H9 (cell line): ENCODE measurements around the gene OR2F2. TPM values are rescaled to one million over a fixed set of nuclear protein-coding genes. Genes with fewer than 3 reads are reported as not detected.

Experiments
- DNase-seq: peaks from one replicate; pipeline ENCODE4 v3.0.0-alpha.2; 2017
- H2AFZ ChIP-seq: one replicate; pipeline ENCODE4 v1.6.1; 2013; ENCODE audit warnings: mild to moderate bottlenecking, low read length, control low read depth, moderate library complexity
- H2AK5ac ChIP-seq: 2 replicates; pipeline ENCODE4 v1.6.1; 2013; ENCODE audit warnings: low read length, control low read depth, mixed read lengths; ENCODE audit not compliant: insufficient read length
- H2BK120ac ChIP-seq: one replicate; pipeline ENCODE4 v1.6.1; 2013; ENCODE audit warnings: low read depth, mild to moderate bottlenecking, low read length, control low read depth, inconsistent platforms; ENCODE audit not compliant: poor library complexity, severe bottlenecking
- H2BK12ac ChIP-seq: 2 replicates; pipeline ENCODE4 v1.6.1; 2013; ENCODE audit warnings: low read length, control low read depth, mixed read lengths, low read depth; ENCODE audit not compliant: insufficient read length
- H2BK15ac ChIP-seq: 2 replicates; pipeline ENCODE4 v1.6.1; 2013; ENCODE audit warnings: low read depth, low read length, control low read depth
- H2BK20ac ChIP-seq: one replicate; pipeline ENCODE4 v1.6.1; 2013; ENCODE audit warnings: low read depth, mild to moderate bottlenecking, low read length, control low read depth, inconsistent platforms; ENCODE audit not compliant: poor library complexity, severe bottlenecking
- H2BK5ac ChIP-seq: 2 replicates; pipeline ENCODE4 v1.6.1; 2013; ENCODE audit warnings: low read length, control low read depth, mixed read lengths; ENCODE audit not compliant: insufficient read length
- H3K14ac ChIP-seq: 2 replicates; pipeline ENCODE4 v1.6.1; 2013; ENCODE audit warnings: low read length, control low read depth; ENCODE audit not compliant: insufficient read depth
- H3K18ac ChIP-seq: 2 replicates; pipeline ENCODE4 v1.6.1; 2013; ENCODE audit warnings: low read depth, mild to moderate bottlenecking, mixed read lengths, low read length, control low read depth; ENCODE audit not compliant: insufficient read length
- H3K23ac ChIP-seq: 2 replicates; pipeline ENCODE4 v1.6.1; 2013; ENCODE audit warnings: low read length, control low read depth, mixed read lengths, low read depth; ENCODE audit not compliant: insufficient read length
- H3K23me2 ChIP-seq: 2 replicates; pipeline ENCODE4 v1.6.1; 2013; ENCODE audit warnings: low read depth, mild to moderate bottlenecking, mixed read lengths, low read length, control low read depth; ENCODE audit not compliant: insufficient read length, poor library complexity, severe bottlenecking
- H3K27ac ChIP-seq: 2 replicates; pipeline ENCODE4 v1.5.1; 2013; ENCODE audit warnings: low read length, control low read depth, mixed read lengths, low read depth; ENCODE audit not compliant: insufficient read length
- H3K27me3 ChIP-seq: 2 replicates; pipeline ENCODE4 v1.6.1; 2013; ENCODE audit warnings: low read length, control low read depth, inconsistent platforms; ENCODE audit not compliant: insufficient read depth
- H3K4ac ChIP-seq: 2 replicates; pipeline ENCODE4 v1.6.1; 2013; ENCODE audit warnings: low read depth, mild to moderate bottlenecking, control low read depth, inconsistent platforms, low read length, moderate library complexity
- H3K4me1 ChIP-seq: 2 replicates; pipeline ENCODE4 v1.6.1; 2013; ENCODE audit warnings: low read length, control low read depth, inconsistent platforms; ENCODE audit not compliant: insufficient read depth
- H3K4me2 ChIP-seq: 2 replicates; pipeline ENCODE4 v1.6.1; 2013; ENCODE audit warnings: low read length, control low read depth, mixed read lengths; ENCODE audit not compliant: insufficient read length, insufficient read depth
- H3K56ac ChIP-seq: 2 replicates; pipeline ENCODE4 v1.6.1; 2013; ENCODE audit warnings: low read depth, mild to moderate bottlenecking, mixed read lengths, low read length, control low read depth; ENCODE audit not compliant: insufficient read length
- H3K79me1 ChIP-seq: 2 replicates; pipeline ENCODE4 v1.6.1; 2013; ENCODE audit warnings: low read depth, mild to moderate bottlenecking, moderate library complexity, low read length, control low read depth, inconsistent platforms; ENCODE audit not compliant: insufficient read depth, poor library complexity, severe bottlenecking
- H3K79me2 ChIP-seq: 2 replicates; pipeline ENCODE4 v1.6.1; 2013; ENCODE audit warnings: low read length, control low read depth, inconsistent platforms; ENCODE audit not compliant: insufficient read depth
- H3K9ac ChIP-seq: 2 replicates; pipeline ENCODE4 v1.6.1; 2013; ENCODE audit warnings: low read length, control low read depth, mixed read lengths; ENCODE audit not compliant: insufficient read length; ENCODE audit errors: extremely low read depth
- H3K9me3 ChIP-seq: one replicate; pipeline ENCODE4 v1.6.1; 2013; ENCODE audit warnings: low read depth, low read length, inconsistent platforms; ENCODE audit not compliant: control insufficient read depth
- H3T11ph ChIP-seq: one replicate; pipeline ENCODE4 v1.6.1; 2013; ENCODE audit warnings: mild to moderate bottlenecking, low read length, control low read depth, inconsistent platforms
- H4K20me1 ChIP-seq: one replicate; pipeline ENCODE4 v1.6.1; 2013; ENCODE audit not compliant: control insufficient read depth, insufficient read length, insufficient read depth
- H4K5ac ChIP-seq: 2 replicates; pipeline ENCODE4 v1.6.1; 2013; ENCODE audit warnings: low read depth, mild to moderate bottlenecking, mixed read lengths, low read length, control low read depth; ENCODE audit not compliant: insufficient read length
- H4K8ac ChIP-seq: replicated peaks from 2 replicates; pipeline ENCODE4 v1.6.1; 2013; ENCODE audit warnings: low read length, control low read depth, mixed read lengths, low read depth; ENCODE audit not compliant: insufficient read length
- H4K91ac ChIP-seq: 2 replicates; pipeline ENCODE4 v1.6.1; 2013; ENCODE audit warnings: low read depth, mild to moderate bottlenecking, moderate library complexity, mixed read lengths, low read length, control low read depth; ENCODE audit not compliant: insufficient read length
- H3K27ac Mint-ChIP-seq, 3 experiments: 2 replicates in 2 of 3; 3 replicates in 1 of 3; pipeline ENCODE4 v1.8.0; 2020 to 2021; ENCODE audit warnings: mixed read lengths in 3 of 3, mild to moderate bottlenecking in 1 of 3, moderate library complexity in 1 of 3
- H3K27me3 Mint-ChIP-seq: 2 replicates; pipeline ENCODE4 v1.8.0; 2021; ENCODE audit warnings: low read depth, mild to moderate bottlenecking, moderate library complexity, mixed read lengths
- H3K36me3 Mint-ChIP-seq, 3 experiments: 2 replicates in 2 of 3; 3 replicates in 1 of 3; pipeline ENCODE4 v1.8.0; 2020 to 2021; ENCODE audit warnings: low read depth in 3 of 3, mixed read lengths in 3 of 3; ENCODE audit not compliant: insufficient read depth in 1 of 3
- H3K4me1 Mint-ChIP-seq, 2 experiments: 2 replicates each; pipeline ENCODE4 v1.8.0; 2020; ENCODE audit warnings: mixed read lengths in 2 of 2
- H3K4me3 Mint-ChIP-seq, 2 experiments: 2 replicates in 1 of 2; 3 replicates in 1 of 2; pipeline ENCODE4 v1.8.0; 2020 to 2021; ENCODE audit warnings: mild to moderate bottlenecking in 2 of 2, mixed read lengths in 2 of 2, moderate library complexity in 1 of 2
- H3K9me3 Mint-ChIP-seq, 2 experiments: 2 replicates in 1 of 2; 3 replicates in 1 of 2; pipeline ENCODE4 v1.8.0; 2020; ENCODE audit warnings: mild to moderate bottlenecking in 2 of 2, mixed read lengths in 2 of 2, moderate library complexity in 1 of 2
- CTCF ChIP-seq: fragments of 200-600 bp; sonication (generic); conservative IDR thresholded peaks from 3 replicates; pipeline ENCODE4 v1.8.0; 2021; ENCODE audit warnings: antibody characterized with exemption, mild to moderate bottlenecking
- WGBS: extraction: QIAGEN DNeasy Blood & Tissue Kit; methylation state at CpG from one replicate; pipeline ENCODE4 v1.1.7; 2013; ENCODE audit warnings: missing lambda C conversion rate, low lambda C conversion rate, mixed read lengths; ENCODE audit not compliant: insufficient read length; ENCODE audit errors: extremely low coverage; 5-methylcytosine and 5-hydroxymethylcytosine counted together
- total RNA-seq: library from RNA; stranded (reverse); gene quantifications from 2 replicates; pipeline ENCODE4 v1.2.1, GENCODE V29; 2021

The OR2F2 gene
- total RNA-seq, 1 experiment from 2014 or later, result not detected

GRCh38 chr7:143974459-143974858 is 39.4 kb downstream of the OR2F2 start:
- WGBS, result no CpG with 5 or more reads among the region's 4 CpGs
- Mint-ChIP-seq H3K4me1 (no peaks in the 10 kb centered on the region), H3K27me3 (no peaks in the 10 kb centered on the region), H3K9me3 (peaks cover 5 to 10% of the 10 kb centered on the region in 2 experiments; a peak in 2 of 5 replicates), H3K36me3 (no peaks in the 10 kb centered on the region), H3K27ac (no peak overlapping the region), H3K4me3 (no peak overlapping the region)
- Histone ChIP-seq H4K91ac (no peak overlapping the region), H3K23ac (no peak overlapping the region), H2AFZ (no peak overlapping the region), H3K4ac (no peak overlapping the region), H4K8ac (no peak overlapping the region), H4K20me1 (no peaks in the 10 kb centered on the region), H3K79me2 (no peaks in the 10 kb centered on the region), H3K23me2 (no peaks in the 10 kb centered on the region), H2BK5ac (no peak overlapping the region), H4K5ac (no peak overlapping the region), H3K4me1 (no peaks in the 10 kb centered on the region), H3K9ac (no peak overlapping the region), H3K4me2 (no peak overlapping the region), H3K79me1 (no peaks in the 10 kb centered on the region), H2BK12ac (no peak overlapping the region), H2AK5ac (no peak overlapping the region), H3K18ac (no peak overlapping the region), H3K27ac (no peak overlapping the region), H3K56ac (no peak overlapping the region), H3K14ac (no peak overlapping the region), H3K9me3 (no peaks in the 10 kb centered on the region), H3T11ph (no peak overlapping the region), H2BK20ac (no peak overlapping the region), H2BK120ac (no peak overlapping the region), H2BK15ac (no peak overlapping the region), H3K27me3 (no peaks in the 10 kb centered on the region)
- no peak for TF ChIP-seq CTCF
- DNase-seq, result no peak
